ENCODE data around the gene AIPL1.

DNA sequence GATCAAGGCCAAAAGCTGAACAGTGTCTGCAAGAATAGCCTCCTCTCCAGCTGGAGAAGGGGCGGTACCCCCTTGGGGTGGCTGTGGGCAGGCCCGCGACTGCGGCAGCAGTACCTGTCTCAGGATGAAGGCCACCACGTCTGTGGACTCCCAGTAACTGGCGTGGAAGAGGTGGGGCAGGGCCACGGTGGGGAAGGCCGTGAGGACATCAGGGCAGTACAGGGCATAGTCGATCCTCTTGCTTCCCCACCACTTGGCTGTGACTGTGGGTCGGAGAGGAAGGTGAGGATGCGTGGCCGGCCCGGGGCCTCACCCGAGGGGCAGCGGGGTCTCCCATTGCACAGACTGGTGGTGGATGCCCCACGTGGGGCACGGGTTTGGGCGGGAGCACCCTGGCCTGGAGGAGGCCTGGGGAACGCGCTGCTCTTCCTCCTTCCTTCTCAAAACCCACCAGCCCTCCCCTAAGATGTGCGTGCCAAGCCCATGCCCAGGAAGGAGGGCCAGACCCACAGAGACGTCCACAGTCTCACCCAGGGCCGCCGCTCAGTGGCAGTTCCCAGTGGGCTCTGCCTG, 35.3 kb upstream of the AIPL1 start:
- TF ChIP-seq CTCF (IDR thresholded peaks at IDR 0.05 in 8 of 11, conservative IDR thresholded peaks at IDR 0.05 in 3 of 11) (no peak), POLR2A (IDR thresholded peaks at IDR 0.05) (no peak)
